GM19238 (cell line): Measurements from ENCODE around the gene PLB1.
"Not testable (repeated sequence)": the region's sequence is repeated elsewhere in the genome, so short reads cannot be mapped to it uniquely, and the experiment has no call there.

Source experiments
- DNase-seq: peaks from one replicate; pipeline ENCODE4 v3.0.0; 2011; ENCODE audit warnings: low spot score; ENCODE audit not compliant: insufficient read length

Gene PLB1

GRCh38 chr2:28530782-28531181 lies 34.9 kb downstream of the PLB1 start:
- no peak for DNase-seq

- no peak for DNase-seq
Observed at GRCh38 chr2:28532399-28532798, 36.5 kb downstream of the PLB1 start.

DNA sequence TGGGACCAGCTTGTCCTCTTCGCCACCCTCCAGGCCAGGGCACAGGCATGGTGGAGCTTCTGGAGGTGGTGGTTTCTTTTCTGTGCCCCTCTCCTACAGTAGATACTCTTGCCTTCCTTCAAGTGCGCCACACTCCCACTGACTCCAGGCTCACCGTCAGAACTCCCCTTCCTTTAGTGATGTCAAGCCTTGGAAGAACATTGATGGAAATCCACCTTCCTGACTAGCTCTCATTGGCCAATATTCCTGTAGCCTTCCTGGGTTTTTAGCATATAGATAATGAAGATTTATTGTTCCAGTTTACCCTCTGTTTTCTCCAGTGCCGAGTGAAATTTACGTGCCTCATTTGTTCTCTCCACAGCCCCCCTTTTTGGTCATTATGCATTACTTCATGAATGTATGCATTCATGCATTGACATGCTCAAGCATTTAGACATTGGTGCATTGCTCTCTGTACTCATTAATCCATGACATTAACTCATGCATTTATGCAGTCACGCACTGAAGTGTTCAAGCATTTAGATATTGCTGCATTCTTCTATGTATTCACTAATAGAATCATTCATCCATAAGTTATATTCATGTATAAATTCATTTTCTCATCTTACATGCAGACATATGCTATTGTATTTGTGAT lies 37.3 kb downstream of the PLB1 start:
- no peak for DNase-seq

DNA sequence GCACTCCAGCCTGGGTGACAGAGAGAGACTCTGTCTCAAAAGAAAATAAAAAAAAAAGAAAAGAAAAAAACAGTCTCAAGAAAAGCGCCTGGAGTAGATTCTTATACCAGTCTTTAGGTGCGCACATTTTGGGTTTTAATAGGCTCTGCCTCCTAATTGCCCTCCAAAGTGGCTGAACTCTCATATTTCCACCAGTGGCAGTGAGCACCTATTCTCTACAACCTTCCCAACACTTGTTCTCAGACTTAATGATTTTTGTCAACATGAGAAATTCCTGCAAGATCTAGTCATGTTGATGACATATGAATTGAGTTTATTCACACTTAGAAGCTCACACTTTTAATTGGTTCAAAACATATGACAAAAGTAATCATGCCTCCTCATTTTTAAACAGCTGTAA lies 39.0 kb downstream of the PLB1 start:
- DNase-seq: no peak

- no peak for DNase-seq
Observed at GRCh38 chr2:28538134-28538533, 42.3 kb downstream of the PLB1 start.

DNA sequence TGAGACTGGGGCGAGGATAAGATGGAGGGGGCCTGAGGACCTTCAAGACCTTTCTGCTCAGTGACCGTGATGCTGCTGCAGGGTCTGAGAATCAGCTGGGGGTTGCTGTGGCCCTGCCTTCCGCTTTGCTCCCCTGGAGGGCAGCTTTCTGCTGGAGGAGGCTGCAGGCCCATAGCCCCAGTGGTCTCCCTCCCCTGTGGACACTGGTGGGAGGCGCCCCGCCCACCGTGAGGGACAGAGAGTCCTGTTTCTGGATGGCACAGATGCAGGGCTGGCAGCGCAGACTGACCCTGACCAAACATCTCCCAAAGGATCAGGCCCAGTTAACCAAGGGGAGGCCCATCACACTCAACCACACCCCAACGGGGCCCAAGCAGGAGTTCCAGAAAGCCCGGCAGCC lies 42.8 kb downstream of the PLB1 start:
- no peak for DNase-seq

DNA sequence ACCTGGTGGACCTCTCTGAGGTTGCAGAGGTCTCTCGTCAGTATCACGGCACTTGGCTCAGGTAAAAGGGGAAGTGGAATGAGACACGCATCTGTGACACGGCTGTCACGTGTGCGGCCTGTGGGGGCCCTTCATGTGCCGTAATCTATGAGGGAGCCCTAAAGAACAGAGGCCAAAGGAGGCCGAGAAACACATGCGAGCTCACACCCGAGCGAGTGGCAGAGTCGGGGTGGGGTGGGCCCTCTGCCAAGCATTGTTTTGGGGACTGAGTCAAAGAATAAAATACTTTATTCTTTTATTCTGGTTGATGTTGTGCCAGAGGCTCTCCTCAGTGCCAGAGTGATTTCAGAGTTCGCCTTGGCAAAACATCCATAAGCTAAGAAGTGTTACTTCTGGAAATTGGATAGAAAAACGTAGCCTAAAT lies 43.3 kb downstream of the PLB1 start:
- DNase-seq: no peak

DNA sequence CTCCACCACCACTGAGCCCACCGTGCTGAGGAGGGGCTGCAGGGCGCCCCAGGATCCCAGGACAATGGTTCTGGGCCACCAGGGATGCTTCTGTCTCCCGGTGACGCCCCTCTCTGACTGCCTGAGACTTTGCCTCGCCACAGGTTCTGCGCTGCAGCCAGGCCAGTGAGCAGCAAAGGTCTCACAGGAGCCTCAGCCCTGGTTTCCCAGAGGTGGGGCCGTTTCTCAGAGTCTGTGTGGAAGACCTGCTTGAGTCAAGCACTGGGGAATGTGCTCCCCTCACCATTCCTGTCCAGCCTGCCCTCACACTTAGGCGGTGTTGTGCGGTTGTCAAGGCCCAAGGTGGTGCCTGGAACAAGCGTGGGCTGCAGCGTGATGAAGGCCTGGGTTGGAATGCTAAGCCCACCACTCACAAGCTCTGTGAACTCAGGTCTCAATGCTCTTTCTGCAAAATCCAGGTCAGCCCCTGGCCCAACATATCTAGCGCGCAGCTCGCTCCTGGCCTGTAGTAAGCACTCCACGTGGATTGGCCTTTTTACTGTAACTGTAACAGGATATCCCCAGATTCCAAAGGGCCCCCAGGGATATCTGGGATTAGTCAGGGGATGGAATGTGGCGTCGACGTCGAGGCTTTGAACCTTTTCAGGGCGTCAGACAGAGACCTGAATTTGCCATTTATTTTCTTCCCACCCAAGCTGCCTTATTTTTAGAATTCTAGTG lies 47.6 kb downstream of the PLB1 start:
- no peak for DNase-seq

DNA sequence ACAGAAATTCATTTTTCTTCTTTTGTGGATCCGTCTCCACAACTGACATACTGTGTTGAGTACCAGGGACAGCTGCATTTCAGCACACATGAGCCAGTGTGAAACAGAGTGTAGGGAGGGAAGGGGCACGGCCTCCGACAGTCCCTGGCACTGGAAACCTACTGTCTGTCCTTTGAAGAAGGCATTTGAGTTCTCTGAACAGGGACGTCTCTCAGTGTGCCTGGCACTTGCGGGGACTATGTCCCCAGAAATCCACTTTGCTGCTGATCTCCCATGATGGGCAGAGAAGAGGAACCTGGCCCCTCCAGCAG lies 48.1 kb downstream of the PLB1 start:
- no peak for DNase-seq

- DNase-seq: no peak
Observed at GRCh38 chr2:28544405-28544921, 48.6 kb downstream of the PLB1 start.

DNA sequence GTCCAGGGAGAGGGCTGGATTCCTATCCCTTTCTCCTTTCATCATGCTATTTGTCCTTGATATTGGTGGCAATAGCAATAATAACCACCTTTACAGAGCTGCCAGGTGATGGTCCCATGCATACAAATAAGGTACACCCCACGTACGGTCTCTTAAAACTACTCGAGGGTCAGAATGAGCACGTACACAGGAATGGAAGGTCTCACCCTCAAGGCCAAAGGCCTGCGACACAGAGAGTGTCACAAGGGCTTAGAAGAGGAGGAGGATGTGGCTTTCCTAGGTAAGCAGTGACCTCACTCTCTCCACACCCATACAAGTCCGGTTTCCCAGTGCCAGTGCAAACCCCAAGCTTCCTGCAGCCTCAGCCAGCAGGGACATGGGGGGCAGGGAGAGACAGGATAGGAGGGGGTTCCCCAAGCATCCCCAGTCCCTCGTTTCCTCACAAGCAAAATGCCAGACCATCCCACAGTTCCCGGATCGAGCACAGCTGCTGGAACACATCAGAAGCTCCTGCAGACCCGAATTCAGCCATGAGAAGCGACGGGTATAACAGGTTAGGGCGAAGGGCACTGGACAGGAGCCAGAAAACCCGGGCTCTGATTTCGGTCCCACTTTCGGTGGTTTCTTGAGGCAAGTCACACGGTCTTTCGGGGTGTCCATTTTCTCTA lies 49.2 kb downstream of the PLB1 start:
- DNase-seq: no peak

DNA sequence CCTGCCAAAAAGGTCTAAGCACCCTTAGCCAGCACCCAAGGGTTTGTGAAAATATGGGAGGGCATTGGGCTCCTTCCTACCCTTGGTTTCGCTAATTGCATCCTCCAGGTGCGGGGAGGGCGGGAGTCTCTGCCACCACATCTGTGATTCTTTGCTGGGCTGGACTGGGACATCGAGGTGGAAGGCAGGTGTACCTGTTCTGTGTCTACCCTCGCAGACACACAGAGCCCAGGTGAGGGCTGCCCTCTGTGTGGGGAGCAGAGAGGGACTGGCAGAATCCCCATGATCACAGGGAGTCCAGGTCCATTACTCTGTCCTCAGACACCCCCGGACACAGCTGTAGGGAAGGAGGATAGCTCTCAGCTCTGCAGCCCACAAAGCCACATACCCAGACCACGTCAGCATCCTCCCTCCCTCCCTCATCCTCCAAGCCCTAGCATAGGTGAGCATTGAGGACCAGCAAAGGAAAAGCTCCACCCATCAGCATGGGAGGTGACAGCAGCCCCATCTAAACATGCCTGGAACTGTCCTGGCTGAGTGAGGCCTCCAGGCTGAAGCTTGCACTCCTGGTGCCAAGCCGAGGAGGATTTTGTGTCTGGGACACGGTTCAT lies 49.8 kb downstream of the PLB1 start:
- DNase-seq: no peak

DNA sequence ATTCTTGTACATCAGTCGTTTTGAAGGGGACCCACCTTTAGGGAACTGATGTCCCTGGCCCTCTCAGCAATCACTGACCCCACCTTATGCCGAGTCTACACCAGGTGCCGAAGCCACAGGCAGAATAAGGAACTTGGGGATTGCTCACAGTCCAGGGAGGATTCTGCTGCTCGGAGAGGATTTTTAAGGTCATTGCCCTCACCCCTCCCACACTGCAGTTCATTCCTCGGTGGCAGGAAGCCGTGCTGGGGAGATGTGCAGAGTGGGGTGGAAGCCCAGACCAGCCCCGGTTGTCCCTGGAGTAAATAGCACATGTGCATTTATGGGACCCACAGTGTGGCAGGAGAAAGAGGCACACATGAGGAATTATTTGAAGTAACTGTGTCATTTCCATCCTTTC lies 50.4 kb downstream of the PLB1 start:
- DNase-seq: no peak

DNA sequence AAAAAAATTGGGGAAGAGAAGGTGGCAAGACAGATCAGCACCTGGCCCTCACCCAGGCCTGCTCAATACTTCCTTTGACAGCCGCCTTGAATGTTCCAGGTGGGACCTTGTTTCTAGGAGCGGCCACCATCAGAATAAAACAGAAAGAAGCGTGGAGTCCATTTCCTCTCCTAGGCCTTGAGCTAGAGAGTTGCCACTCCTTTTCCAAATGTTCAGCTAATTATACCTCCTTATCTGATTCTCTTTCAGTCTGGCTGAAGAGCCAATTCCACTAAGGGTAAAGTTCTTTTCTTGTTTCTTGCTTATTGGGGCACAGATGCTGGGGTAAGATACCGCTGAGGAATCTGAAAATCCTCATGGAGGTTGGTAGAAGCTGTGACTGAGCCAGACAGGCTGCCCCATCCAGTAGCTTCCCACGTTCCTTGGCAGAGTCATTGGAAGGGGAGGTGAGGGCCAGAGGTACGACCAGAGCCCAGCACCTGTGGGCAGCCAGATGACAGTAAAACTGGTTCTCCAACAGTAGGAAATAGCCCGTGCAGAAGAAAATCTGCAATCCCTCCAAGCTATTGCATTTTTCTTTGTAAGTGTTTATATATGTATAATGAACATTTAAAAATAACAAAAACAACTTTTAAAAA lies 51.5 kb downstream of the PLB1 start:
- no peak for DNase-seq

- DNase-seq: no peak
Observed at GRCh38 chr2:28547906-28548600, 52.2 kb downstream of the PLB1 start.

- not testable (repeated sequence) for DNase-seq
Observed at GRCh38 chr2:28550345-28550744, 54.5 kb downstream of the PLB1 start.

DNA sequence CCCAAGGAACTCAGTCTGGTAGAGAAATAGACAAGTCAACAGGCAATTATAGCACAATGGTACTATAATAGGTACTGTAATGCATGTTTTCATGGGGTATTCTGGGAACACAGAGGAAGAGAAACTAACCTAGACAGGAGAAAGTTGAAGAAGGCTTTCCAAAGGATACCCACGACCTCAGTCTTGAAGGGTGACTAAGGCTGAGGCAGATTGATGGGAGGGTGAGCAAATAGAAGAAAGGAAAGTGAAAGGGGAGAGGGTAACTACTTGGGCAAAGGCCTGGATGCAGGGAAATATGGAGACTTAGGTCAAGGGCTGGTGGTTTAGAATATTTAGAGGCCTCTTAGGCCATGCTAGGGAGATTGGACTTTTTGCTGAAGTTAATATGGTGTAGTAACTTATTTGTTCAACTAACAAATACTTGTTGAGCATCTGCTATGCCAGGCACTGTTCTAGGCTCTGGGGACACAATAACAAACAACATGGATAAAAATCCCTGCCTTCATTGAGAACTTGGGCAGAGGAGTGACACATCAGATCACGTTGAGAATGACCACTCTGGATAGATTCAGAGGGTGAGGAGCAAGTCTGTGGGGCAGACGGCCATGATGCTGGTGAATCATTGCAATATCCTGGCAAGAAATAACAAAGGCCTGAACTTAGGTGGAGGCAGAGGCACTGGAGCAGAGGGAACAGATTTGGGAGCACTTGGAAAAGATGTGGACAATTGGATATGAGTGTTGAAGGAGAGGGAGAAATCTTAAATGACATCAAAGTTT lies 56.4 kb downstream of the PLB1 start:
- no peak for DNase-seq

- no peak for DNase-seq
Observed at GRCh38 chr2:28556303-28556702, 60.4 kb downstream of the PLB1 start.

DNA sequence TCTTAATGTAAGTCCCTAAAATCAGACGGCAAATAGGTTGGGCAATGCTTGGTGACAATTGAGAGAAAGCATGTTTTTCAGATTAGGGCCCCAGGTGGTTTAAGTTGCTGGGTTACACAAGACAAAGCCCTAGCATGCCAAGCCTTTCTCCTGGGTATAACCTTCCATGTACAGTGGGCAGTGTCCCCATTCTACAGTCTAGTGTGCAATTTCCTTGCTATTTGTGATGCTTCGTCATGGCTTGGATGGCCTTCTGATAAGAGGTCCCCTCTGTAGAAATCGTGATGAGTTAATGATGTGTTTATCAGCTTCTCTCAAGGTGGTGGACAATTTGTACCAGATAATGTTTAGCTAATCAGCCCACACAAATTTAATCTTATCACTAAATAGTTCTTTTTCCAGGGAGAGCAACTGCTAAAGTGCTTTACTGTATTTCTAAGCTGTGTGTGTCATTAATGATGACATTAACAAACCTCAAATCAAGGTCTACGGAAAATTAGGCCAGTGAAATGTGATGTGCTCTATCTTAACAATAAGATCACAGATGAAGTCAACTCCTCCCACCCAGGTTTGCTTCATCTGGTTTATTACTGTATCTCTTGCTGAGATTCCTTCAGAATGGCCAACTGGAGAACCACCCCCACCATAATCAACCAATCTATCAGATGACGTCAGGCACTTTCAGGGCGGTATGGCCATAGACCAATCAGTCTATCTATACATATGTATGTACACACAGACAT lies 61.7 kb downstream of the PLB1 start:
- DNase-seq: no peak
